ENCODE data around the gene SMIM23. TPM values are rescaled to one million over a fixed set of nuclear protein-coding genes. Genes with fewer than 3 reads are reported as not detected.

The SMIM23 gene
- total RNA-seq, 1 experiment from 2014 or later: not detected

DNA sequence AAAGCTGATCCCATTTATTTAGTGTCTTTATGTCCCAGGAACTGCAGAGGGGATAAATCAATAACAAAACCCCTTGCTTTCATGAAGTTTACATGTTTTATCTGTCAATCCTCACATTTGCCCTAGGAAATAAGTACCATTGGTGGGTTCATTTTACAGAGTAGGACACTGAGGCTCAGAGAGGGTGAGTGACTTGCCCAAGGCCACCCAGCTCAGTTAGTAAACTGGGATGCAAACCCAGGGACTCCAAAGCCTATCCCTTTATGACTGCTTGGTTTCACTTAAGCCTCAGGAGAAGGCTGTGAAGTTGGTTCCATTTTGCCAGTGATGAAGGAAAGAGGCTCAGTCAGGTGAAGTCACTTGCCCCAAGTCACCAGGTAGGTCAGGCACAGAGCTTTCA is 51.9 kb downstream of the SMIM23 start:
- POLR2A ChIA-PET (ENCODE audit: unreplicated experiment): no interaction called here
- Histone ChIP-seq H4K20me1 (ENCODE audit: low read length) (no peaks in the 10 kb centered on the region), H3F3A (ENCODE audit: low read length, unreplicated experiment) (no peaks in the 10 kb centered on the region), H3K9me2 (replicated peaks; ENCODE audit: low read length) (no peaks in the 10 kb centered on the region), H3K79me2 (ENCODE audit: low read length) (no peaks in the 10 kb centered on the region), H3K27ac (ENCODE audit: low read length) (no peak overlapping the region), H3K4me1 (ENCODE audit: insufficient read depth, low read length) (no peaks in the 10 kb centered on the region), H3K9ac (ENCODE audit: low read length) (no peak overlapping the region), H2AFZ (ENCODE audit: low read length) (no peak overlapping the region), H3K9me3 (ENCODE audit: low read length) (no peaks in the 10 kb centered on the region), H3K4me2 (ENCODE audit: low read length) (no peak overlapping the region), H3K4me3 (ENCODE audit: low read length) (no peak overlapping the region), H3K36me3 (ENCODE audit: low read depth, low read length) (no peaks in the 10 kb centered on the region), H3K27me3 (ENCODE audit: low read length) (no peaks in the 10 kb centered on the region)
- TF ChIP-seq EZH2phosphoT487 (IDR thresholded peaks at IDR 0.05; ENCODE audit: borderline replicate concordance, low read length) (no peak), EZH2 (IDR thresholded peaks at IDR 0.05; ENCODE audit: low read length, unreplicated experiment) (no peak)
- TF ChIP-seq, protein P1, sequence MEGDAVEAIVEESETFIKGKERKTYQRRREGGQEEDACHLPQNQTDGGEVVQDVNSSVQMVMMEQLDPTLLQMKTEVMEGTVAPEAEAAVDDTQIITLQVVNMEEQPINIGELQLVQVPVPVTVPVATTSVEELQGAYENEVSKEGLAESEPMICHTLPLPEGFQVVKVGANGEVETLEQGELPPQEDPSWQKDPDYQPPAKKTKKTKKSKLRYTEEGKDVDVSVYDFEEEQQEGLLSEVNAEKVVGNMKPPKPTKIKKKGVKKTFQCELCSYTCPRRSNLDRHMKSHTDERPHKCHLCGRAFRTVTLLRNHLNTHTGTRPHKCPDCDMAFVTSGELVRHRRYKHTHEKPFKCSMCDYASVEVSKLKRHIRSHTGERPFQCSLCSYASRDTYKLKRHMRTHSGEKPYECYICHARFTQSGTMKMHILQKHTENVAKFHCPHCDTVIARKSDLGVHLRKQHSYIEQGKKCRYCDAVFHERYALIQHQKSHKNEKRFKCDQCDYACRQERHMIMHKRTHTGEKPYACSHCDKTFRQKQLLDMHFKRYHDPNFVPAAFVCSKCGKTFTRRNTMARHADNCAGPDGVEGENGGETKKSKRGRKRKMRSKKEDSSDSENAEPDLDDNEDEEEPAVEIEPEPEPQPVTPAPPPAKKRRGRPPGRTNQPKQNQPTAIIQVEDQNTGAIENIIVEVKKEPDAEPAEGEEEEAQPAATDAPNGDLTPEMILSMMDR (conservative IDR thresholded peaks at IDR 0.05; ENCODE audit: low read depth, low read length): no peak
- intact Hi-C loops (cut with micrococcal nuclease): no loop called here
- no TSS peak for BruUV-seq (replicated peaks)
- CTCF ChIA-PET: no interaction called here
- ATAC-seq (no peak), DNase-seq (no peak)

DNA sequence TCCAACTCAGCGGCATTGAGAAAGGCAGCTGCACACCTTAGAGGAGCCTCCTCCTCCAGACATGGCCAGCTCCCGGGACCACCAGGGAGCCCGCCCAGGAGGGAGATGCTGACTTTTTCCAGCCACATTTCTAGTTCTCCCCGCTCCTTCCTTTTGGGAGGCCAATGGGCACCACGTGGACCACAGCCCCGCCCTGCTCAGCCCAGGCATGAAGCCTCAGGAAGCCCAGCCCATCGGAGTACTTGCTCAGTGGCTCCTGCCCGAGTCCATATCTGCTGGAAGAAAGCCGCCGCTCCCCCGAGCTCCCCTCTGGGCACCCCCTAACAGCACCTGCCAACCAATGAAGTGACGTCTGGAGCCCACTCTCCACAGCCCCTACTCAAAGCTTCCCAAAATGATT is 52.4 kb downstream of the SMIM23 start:
- ATAC-seq: no peak
- Histone ChIP-seq H3K4me1 (ENCODE audit: insufficient read depth, low read length) (no peaks in the 10 kb centered on the region), H2AFZ (ENCODE audit: low read length) (no peak overlapping the region), H3K27ac (ENCODE audit: low read length) (no peak overlapping the region), H3K4me3 (ENCODE audit: low read length) (no peak overlapping the region), H4K20me1 (ENCODE audit: low read length) (no peaks in the 10 kb centered on the region), H3K79me2 (ENCODE audit: low read length) (no peaks in the 10 kb centered on the region), H3K36me3 (ENCODE audit: low read depth, low read length) (no peaks in the 10 kb centered on the region), H3F3A (ENCODE audit: low read length, unreplicated experiment) (no peaks in the 10 kb centered on the region), H3K4me2 (ENCODE audit: low read length) (no peak overlapping the region), H3K9me3 (ENCODE audit: low read length) (no peaks in the 10 kb centered on the region), H3K27me3 (ENCODE audit: low read length) (no peaks in the 10 kb centered on the region), H3K9me2 (replicated peaks; ENCODE audit: low read length) (no peaks in the 10 kb centered on the region), H3K9ac (ENCODE audit: low read length) (no peak overlapping the region)
- no peak for DNase-seq
- ChIA-PET CTCF (no interaction called here), POLR2A (ENCODE audit: unreplicated experiment) (no interaction called here)
- intact Hi-C loops (cut with micrococcal nuclease): no loop called here
- no TSS peak for BruUV-seq (replicated peaks)
- TF ChIP-seq EZH2 (IDR thresholded peaks at IDR 0.05; ENCODE audit: low read length, unreplicated experiment) (no peak), EZH2phosphoT487 (IDR thresholded peaks at IDR 0.05; ENCODE audit: borderline replicate concordance, low read length) (no peak)
- TF ChIP-seq, protein P1 (conservative IDR thresholded peaks at IDR 0.05; ENCODE audit: low read depth, low read length): no peak

DNA sequence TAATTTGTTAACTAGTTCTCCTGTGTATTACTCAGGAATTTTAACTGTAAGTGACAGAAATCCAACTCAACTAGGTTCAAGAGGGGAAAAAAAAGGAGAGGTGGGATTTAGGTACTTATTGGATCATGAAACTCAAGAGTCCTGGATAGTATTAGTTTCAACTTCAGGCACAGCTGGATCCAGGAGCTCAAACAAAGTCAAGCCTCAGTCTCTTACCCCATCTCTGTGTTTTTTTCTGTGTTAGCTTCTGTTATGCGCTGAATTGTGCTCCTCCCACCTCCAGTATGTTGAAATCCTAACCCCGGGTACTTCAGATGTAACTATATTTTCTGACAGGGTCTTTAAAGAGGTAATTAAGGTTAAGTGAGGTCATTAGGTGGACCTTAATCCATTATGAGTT is 53.5 kb downstream of the SMIM23 start:
- TF ChIP-seq, protein P1 (conservative IDR thresholded peaks at IDR 0.05; ENCODE audit: low read depth, low read length): no peak
- TF ChIP-seq EZH2 (IDR thresholded peaks at IDR 0.05; ENCODE audit: low read length, unreplicated experiment): no peak
- TF ChIP-seq EZH2phosphoT487 (IDR thresholded peaks at IDR 0.05; ENCODE audit: borderline replicate concordance, low read length): no peak
- CTCF ChIA-PET: no interaction called here
- no peaks in the 10 kb centered on the region for H3F3A ChIP-seq (ENCODE audit: low read length, unreplicated experiment)
- DNase-seq (no peak), ATAC-seq (no peak)
- no peak overlapping the region for H3K4me2 ChIP-seq (ENCODE audit: low read length)
- H3K79me2 ChIP-seq (ENCODE audit: low read length): no peaks in the 10 kb centered on the region
- no peaks in the 10 kb centered on the region for H3K27me3 ChIP-seq (ENCODE audit: low read length)
- H3K9ac ChIP-seq (ENCODE audit: low read length): no peak overlapping the region
- no peaks in the 10 kb centered on the region for H3K4me1 ChIP-seq (ENCODE audit: insufficient read depth, low read length)
- intact Hi-C loops (cut with micrococcal nuclease): no loop called here
- H2AFZ ChIP-seq (ENCODE audit: low read length): no peak overlapping the region
- H3K36me3 ChIP-seq (ENCODE audit: low read depth, low read length): no peaks in the 10 kb centered on the region
- no peaks in the 10 kb centered on the region for H4K20me1 ChIP-seq (ENCODE audit: low read length)
- no peak overlapping the region for H3K4me3 ChIP-seq (ENCODE audit: low read length)
- H3K9me3 ChIP-seq (ENCODE audit: low read length): no peaks in the 10 kb centered on the region
- H3K27ac ChIP-seq (ENCODE audit: low read length): no peak overlapping the region
- POLR2A ChIA-PET (ENCODE audit: unreplicated experiment): no interaction called here
- no peaks in the 10 kb centered on the region for H3K9me2 ChIP-seq (replicated peaks; ENCODE audit: low read length)
- BruUV-seq (replicated peaks): no TSS peak
